Ectodermal cell (in vitro differentiated cells): ENCODE data around the gene LDLRAD3.

Source experiments
- H3K27ac ChIP-seq: 2 replicates; pipeline ENCODE4 v1.7.0; 2013; ENCODE audit warnings: mild to moderate bottlenecking, low read depth, low read length; ENCODE audit not compliant: insufficient read depth, poor library complexity, severe bottlenecking
- H3K27me3 ChIP-seq: 2 replicates; pipeline ENCODE4 v1.7.0; 2013; ENCODE audit warnings: mild to moderate bottlenecking, low read length; ENCODE audit not compliant: insufficient read depth, control insufficient read depth, poor library complexity, severe bottlenecking
- H3K36me3 ChIP-seq: one replicate; pipeline ENCODE4 v1.7.0; 2013; ENCODE audit warnings: low read length; ENCODE audit not compliant: control insufficient read depth, insufficient read depth
- H3K4me1 ChIP-seq: one replicate; pipeline ENCODE4 v1.7.0; 2013; ENCODE audit warnings: low read length; ENCODE audit not compliant: control insufficient read depth, insufficient read depth
- H3K4me3 ChIP-seq: 2 replicates; pipeline ENCODE4 v1.7.0; 2013; ENCODE audit warnings: low read depth, low read length, control low read depth; ENCODE audit not compliant: insufficient read depth
- H3K9me3 ChIP-seq: 2 replicates; pipeline ENCODE4 v1.7.0; 2013; ENCODE audit warnings: mild to moderate bottlenecking, low read length, moderate library complexity; ENCODE audit not compliant: control insufficient read depth
- WGBS, 2 experiments: methylation state at CpG; one replicate each; pipeline ENCODE4 v1.1.7; 2013; ENCODE audit warnings: missing lambda C conversion rate in 2 of 2; 5-methylcytosine and 5-hydroxymethylcytosine counted together

The LDLRAD3 gene

DNA sequence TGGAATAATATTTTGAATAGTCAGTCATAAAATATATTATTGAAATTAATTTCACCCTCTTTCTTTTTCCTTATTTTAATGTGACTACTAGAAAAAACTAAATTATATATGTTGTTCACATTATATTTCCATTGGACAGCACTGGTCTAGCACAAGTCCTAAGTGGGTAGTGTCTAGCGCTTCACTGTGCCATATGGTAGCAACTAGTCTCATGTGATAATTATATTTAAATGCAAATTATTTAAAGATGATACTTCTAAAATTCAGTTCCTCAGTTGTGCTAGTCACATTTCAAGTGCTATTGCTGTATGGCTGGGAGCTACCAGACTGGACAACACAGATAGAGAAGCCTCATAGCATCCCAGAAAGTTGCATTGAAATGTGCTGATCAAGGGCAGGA is 19.1 kb upstream of the LDLRAD3 start:
- no peaks in the 10 kb centered on the region for H3K9me3 ChIP-seq
- no peaks in the 10 kb centered on the region for H3K27me3 ChIP-seq
- no CpG with 5 or more reads among the region's 1 CpG for WGBS, 2 experiments
- no peak overlapping the region for H3K4me3 ChIP-seq
- H3K27ac ChIP-seq = no peak overlapping the region
- H3K36me3 ChIP-seq = no peaks in the 10 kb centered on the region
- H3K4me1 ChIP-seq = peaks cover 11% of the 10 kb centered on the region

DNA sequence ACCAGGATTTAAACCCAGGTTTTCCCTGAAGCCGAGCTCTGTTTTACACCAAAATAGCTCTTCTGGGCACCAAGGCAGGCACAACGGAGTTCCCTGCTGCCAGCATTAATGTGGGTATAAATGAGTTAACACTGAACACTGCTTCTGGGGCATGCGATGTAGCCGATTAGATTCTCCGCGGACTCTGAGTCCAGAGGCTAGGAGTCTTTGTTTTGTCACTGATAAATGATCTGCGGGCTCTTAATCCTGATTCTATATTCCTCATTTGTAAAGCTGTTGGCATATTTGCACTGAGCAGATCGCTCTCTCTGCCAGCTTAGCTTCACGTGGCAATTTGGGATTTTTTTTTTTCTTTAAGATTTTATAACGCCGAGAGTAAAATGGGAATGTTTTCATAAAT is 16.8 kb upstream of the LDLRAD3 start:
- H3K27me3 ChIP-seq = no peaks in the 10 kb centered on the region
- no peak overlapping the region for H3K27ac ChIP-seq
- H3K4me1 ChIP-seq = peaks cover 3% of the 10 kb centered on the region
- H3K4me3 ChIP-seq = no peak overlapping the region
- H3K36me3 ChIP-seq = no peaks in the 10 kb centered on the region
- no peaks in the 10 kb centered on the region for H3K9me3 ChIP-seq
- WGBS, 2 experiments = 84 to 85% methylated on average over 11 of the region's 11 CpGs

DNA sequence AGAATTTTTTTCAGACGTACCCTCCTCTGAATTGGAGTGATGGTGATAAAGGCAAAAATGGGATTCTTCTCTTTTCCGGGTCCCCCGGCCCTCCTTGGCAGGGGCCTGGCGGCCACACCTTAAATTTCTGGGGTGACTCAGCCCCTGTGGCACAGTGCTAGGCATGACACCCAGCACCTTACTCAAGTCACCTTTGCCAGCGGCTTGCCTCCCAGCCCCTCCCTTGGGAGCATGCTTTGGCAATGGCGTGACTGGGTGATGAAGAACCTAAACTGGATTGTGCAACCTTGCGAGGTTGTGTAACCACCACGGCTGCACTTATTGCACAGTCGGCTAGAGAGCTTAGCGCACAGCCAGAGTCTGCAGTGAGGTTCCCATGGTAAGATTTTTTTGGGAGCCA is 16.2 kb upstream of the LDLRAD3 start:
- H3K27me3 ChIP-seq = no peaks in the 10 kb centered on the region
- H3K27ac ChIP-seq = no peak overlapping the region
- no peaks in the 10 kb centered on the region for H3K9me3 ChIP-seq
- no peaks in the 10 kb centered on the region for H3K36me3 ChIP-seq
- H3K4me3 ChIP-seq = no peak overlapping the region
- 85 to 86% methylated on average over 10 of the region's 10 CpGs for whole genome bisulfite sequencing, 2 experiments
- H3K4me1 ChIP-seq = peaks cover 3% of the 10 kb centered on the region

DNA sequence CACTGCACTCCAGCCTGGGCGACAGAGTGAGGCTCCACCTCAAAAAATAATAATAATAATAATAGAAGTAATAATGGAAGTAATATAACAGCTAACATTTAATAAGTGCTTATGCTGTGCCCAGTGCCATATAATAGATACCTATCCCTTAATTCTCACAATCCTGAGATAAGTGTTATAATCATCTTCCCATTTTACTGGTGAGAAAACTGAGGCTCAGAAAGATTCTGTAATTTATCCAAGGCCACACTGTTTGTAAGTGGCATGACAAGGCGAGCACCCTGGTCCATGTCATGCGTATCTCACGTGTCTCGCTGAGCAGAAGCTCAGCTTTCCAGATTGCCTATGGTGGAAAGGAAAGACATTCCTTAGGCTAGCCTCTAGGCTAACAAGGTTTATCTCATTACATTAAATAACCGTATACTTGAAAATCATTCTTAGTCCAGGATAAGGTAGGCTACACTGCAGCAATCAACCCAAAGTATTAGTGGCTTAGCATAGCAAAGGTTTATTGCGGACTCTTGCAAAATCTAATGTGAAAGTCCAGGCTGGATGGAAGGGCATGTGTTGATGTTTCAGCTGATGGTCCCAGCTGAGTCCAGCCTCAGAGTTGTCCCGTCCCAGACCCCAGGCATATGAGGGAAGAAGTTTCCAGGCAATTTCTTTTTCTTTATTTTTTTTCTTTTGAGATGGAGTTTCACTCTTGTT is 15.0 kb upstream of the LDLRAD3 start:
- no peak overlapping the region for H3K4me3 ChIP-seq
- WGBS, 2 experiments = 94 to 96% methylated on average over 7 of the region's 8 CpGs
- H3K36me3 ChIP-seq = no peaks in the 10 kb centered on the region

DNA sequence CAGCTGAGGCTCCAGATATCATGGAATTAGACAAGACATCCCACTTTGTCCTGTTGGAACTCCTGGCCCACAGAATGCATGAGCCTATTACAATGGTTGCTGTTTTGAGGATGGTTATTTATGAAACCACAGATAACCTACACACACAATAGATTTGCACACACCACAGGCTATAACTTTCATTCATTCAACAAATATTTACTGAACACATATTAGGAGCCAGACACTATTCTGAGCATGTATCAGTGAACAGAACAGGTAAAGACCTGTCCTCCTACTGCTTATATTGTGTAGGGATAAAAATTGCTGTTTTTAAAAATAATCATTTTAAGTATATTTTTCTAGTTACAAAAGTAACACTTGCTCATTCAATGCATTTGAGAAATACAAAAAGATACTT is 13.4 kb upstream of the LDLRAD3 start:
- peaks cover 3% of the 10 kb centered on the region for H3K4me1 ChIP-seq
- H3K27ac ChIP-seq = no peak overlapping the region
- H3K36me3 ChIP-seq = no peaks in the 10 kb centered on the region
- H3K27me3 ChIP-seq = no peaks in the 10 kb centered on the region
- no peaks in the 10 kb centered on the region for H3K9me3 ChIP-seq
- no peak overlapping the region for H3K4me3 ChIP-seq

More for the DNA sequence above, 15.0 kb upstream of the LDLRAD3 start:
- Histone ChIP-seq H3K9me3 (no peaks in the 10 kb centered on the region), H3K27ac (no peak overlapping the region), H3K27me3 (no peaks in the 10 kb centered on the region), H3K4me1 (peaks cover 3% of the 10 kb centered on the region)

DNA sequence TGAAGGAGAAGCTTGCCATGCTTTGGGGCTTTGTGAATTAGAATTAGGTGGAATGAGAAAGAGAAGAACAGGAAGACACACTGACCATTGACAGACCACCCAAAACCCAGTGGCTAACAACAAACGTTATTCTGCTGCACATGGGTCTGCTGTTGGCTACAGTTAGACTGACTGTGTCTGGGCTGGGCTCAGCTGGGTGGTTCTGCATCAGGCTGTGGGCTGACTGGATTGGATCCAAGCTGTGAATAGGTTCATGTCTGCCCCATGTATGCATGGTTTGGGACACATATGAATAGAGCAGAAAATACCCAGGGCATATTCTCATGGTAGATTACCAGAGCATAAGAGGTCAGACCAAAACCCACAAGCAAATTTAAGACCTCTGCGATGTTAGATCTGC is 11.7 kb upstream of the LDLRAD3 start:
- 91 to 94% methylated on average over 2 of the region's 2 CpGs for whole genome bisulfite sequencing, 2 experiments
- H3K27ac ChIP-seq = no peak overlapping the region
- H3K27me3 ChIP-seq = no peaks in the 10 kb centered on the region
- H3K4me1 ChIP-seq = no peaks in the 10 kb centered on the region
- H3K4me3 ChIP-seq = no peak overlapping the region
- H3K36me3 ChIP-seq = no peaks in the 10 kb centered on the region
- H3K9me3 ChIP-seq = no peaks in the 10 kb centered on the region

DNA sequence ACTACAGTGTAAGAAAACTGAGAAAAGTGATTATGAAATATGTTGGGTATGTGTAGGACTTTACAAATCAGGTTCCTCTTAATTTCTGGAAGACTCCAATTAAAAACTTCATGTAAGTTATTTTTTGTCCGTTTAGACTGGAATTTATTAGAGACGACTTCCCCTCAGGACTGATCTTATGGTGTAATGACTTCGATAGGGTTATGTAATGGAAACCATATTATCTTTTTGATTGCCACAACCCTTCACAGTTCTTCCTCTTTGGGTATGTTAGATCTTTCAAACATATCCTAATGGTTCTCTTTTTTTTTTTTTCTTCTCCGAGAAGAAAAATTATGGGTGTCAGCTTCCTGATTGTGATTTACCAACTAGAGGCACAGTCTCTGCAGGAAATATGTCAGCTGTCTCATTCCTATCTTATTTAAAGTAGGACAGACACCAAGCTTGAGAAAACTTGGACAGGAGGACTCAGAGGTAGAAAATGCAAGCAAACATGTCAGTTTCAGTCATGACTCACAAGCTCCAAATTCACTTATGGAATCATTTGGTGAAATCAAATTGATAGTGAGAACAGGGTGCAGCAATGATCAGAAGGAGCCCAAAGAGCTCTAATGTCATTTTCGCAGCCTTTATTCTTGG is 11.1 kb upstream of the LDLRAD3 start:
- no peaks in the 10 kb centered on the region for H3K9me3 ChIP-seq
- no peaks in the 10 kb centered on the region for H3K27me3 ChIP-seq
- H3K4me3 ChIP-seq = no peak overlapping the region
- H3K4me1 ChIP-seq = peaks cover 3% of the 10 kb centered on the region
- no peaks in the 10 kb centered on the region for H3K36me3 ChIP-seq
- H3K27ac ChIP-seq = no peak overlapping the region
- 95 to 97% methylated on average over 4 to 5 of the region's 5 CpGs for WGBS, 2 experiments

DNA sequence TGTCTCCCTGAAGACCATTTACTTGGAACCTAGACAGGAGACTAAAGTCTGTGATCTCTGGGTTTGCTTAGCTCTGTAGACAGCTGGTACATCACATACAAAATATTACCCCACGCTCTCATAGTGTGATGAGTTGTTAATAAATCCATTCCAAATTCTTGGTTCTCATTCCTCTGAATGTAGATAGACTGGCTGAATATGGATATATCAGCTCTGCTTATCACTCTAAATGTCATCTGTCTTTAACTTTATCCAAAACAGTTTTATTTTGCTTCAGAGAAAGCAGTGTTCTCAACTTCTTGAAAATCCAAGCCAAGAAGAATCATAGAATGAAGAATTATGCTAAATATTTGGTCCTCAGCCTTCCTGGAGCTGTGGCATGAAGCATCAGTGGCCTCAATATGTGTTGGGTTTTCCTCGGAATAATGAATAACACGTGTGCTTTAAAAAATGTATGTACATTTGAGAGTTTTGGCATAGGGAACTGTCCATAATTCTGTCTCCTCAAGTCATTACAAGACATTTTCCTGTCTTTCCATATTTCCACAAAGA is 10.5 kb upstream of the LDLRAD3 start:
- no peak overlapping the region for H3K27ac ChIP-seq
- 84 to 86% methylated on average over 3 of the region's 3 CpGs for WGBS, 2 experiments
- no peak overlapping the region for H3K4me3 ChIP-seq
- peaks cover 5% of the 10 kb centered on the region for H3K4me1 ChIP-seq
- H3K9me3 ChIP-seq = no peaks in the 10 kb centered on the region
- H3K27me3 ChIP-seq = no peaks in the 10 kb centered on the region
- H3K36me3 ChIP-seq = no peaks in the 10 kb centered on the region

DNA sequence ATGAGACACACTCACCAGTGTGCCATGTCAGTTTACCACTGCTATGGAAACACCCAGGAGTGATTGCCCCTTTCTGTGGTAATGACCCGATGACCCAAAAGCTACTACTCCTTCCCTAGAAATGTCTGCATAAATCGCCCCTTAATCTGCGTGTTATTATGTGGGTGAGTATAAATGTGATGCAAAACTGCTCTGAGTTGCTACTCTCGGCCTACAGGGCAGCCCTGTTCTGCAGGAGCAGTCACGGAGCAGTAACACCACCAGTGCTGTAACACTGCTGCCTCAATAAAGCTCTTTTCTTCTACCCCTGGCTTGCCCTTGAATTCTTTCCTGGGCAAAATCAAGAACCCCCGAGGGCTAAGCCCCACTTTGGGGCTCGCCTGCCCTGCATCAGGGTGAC is 9.6 kb upstream of the LDLRAD3 start:
- Histone ChIP-seq H3K27ac (no peak overlapping the region), H3K27me3 (no peaks in the 10 kb centered on the region), H3K4me1 (peaks cover 5% of the 10 kb centered on the region), H3K4me3 (no peak overlapping the region), H3K9me3 (no peaks in the 10 kb centered on the region), H3K36me3 (no peaks in the 10 kb centered on the region)
- 74 to 81% methylated on average over 7 of the region's 7 CpGs for WGBS, 2 experiments

DNA sequence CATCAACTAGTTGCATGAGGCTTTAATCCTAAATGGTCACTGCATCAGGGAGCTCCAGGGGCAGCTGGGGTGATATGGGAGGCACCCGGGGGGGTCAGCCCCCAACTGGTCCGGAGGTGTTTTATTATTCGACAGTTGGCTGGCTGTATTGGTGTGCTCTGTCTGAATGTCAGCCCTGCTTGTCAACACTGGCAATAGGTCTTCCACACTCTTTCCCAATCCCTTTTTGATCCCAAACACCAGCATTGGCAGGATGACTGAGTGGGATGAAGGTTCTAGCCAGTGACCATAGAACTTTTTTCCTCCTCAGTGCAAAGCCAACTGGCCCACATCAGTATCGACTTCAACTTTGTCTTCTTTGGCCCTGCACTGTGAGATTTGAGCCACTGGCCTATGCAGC is 8.9 kb upstream of the LDLRAD3 start:
- Histone ChIP-seq H3K27ac (no peak overlapping the region), H3K4me1 (peaks cover 5% of the 10 kb centered on the region), H3K27me3 (no peaks in the 10 kb centered on the region), H3K9me3 (no peaks in the 10 kb centered on the region), H3K4me3 (no peak overlapping the region), H3K36me3 (no peaks in the 10 kb centered on the region)
- 77 to 96% methylated on average over 4 of the region's 4 CpGs for WGBS, 2 experiments
